H1 (cell line): ENCODE measurements around the gene BCL2L13.

ENCODE experiments used
- CEBPB ChIP-seq: IDR thresholded peaks from 2 replicates; pipeline ENCODE4 v1.6.1; 2012; ENCODE audit warnings: low read depth, low read length
- CTCF ChIP-seq, 3 experiments: IDR thresholded peaks; 1 replicate in 2 of 3; 2 replicates in 1 of 3; pipeline versions ENCODE4 v1.5.1 to v1.6.1; 2011; ENCODE audit warnings: low read length in 3 of 3, mild to moderate bottlenecking in 3 of 3, inconsistent platforms in 2 of 3, low read depth in 1 of 3, moderate library complexity in 1 of 3; ENCODE audit not compliant: insufficient read depth in 1 of 3; ENCODE audit errors: control extremely low read depth in 1 of 3
- EGR1 ChIP-seq: IDR thresholded peaks from 2 replicates; pipeline ENCODE4 v1.6.1; 2011; ENCODE audit warnings: low read depth, low read length, borderline replicate concordance
- EZH2 ChIP-seq: fragments of 200-600 bp; sonication (generic); IDR thresholded peaks from 2 replicates; pipeline ENCODE4 v1.7.1; 2012; ENCODE audit warnings: low read depth, mild to moderate bottlenecking, moderate library complexity, low read length, inconsistent platforms; ENCODE audit not compliant: severe bottlenecking
- HDAC6 ChIP-seq: IDR thresholded peaks from one replicate; pipeline ENCODE4 v1.7.1; 2012; ENCODE audit warnings: low read depth, mild to moderate bottlenecking, inconsistent platforms, low read length, moderate library complexity
- SUZ12 ChIP-seq: fragments of 200-600 bp; sonication (generic); IDR thresholded peaks from 2 replicates; pipeline ENCODE4 v1.6.1; 2012; ENCODE audit warnings: mild to moderate bottlenecking, inconsistent platforms, low read length, moderate library complexity, mixed read lengths
- TAF1 ChIP-seq: IDR thresholded peaks from 2 replicates; pipeline ENCODE4 v1.6.1; 2011; ENCODE audit warnings: mild to moderate bottlenecking, low read depth, low read length
- ZNF274 ChIP-seq: IDR thresholded peaks from 2 replicates; pipeline ENCODE4 v1.7.0; 2012; ENCODE audit warnings: low read length, borderline replicate concordance; ENCODE audit errors: extremely low read depth

DNA sequence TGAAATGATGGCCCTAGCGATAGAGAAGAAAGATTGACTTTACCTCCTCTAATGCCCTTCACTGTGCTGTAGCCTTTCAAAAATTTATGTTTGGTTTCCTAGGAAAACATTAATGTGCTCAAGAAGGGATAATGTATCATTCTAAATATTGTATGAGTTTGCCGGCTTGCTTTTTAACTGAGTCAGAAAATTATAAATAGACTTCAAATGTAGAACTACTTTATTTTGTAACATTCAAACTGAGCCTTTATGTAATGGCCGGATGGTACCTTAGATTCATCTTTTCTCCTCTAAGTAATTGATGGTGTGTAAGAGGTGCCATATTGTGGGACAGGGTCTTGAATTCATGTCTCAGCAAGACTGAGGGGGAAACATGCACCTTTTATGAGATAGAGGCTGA lies 78.0 kb downstream of the BCL2L13 start:
- TF ChIP-seq CTCF (IDR thresholded peaks at IDR 0.05; ENCODE audit: control extremely low read depth in 1 of 3, insufficient read depth in 1 of 3, low read depth in 1 of 3, low read length in 3 of 3) = no peak
- no peak for TF ChIP-seq CEBPB
- TF ChIP-seq EZH2 = no peak
- no peak for TF ChIP-seq HDAC6
- no peak for TF ChIP-seq TAF1
- no peak for TF ChIP-seq ZNF274
- TF ChIP-seq SUZ12 = no peak
- TF ChIP-seq EGR1 = no peak
